ENCODE measurements around the gene MPP4. TPM values are rescaled to one million over a fixed set of nuclear protein-coding genes. Genes with fewer than 3 reads are reported as not detected.

MPP4 gene
- total and polyA plus RNA-seq, 4 donors, result 0.08 to 0.22 (median 0.15) TPM; not detected in 1

DNA sequence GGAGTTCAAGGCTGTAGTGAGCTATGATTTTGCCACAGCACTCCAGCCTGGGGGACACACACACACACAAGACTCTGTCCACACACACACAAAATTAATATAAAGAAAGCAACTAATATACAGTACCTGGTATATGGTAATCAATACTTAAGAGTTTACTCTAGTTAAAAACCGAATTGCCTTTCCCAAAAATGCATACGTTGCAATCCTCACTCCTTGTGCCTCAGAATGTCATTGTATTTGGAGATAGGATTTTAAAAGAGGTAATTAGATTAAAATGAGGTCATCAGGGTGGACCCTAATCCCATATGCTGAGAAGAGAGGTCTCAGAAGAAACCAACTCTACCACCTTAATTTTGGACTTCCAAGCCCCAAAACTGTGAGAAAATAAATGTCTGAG lies 90.9 kb downstream of the MPP4 start:
- H3K27me3 ChIP-seq (ENCODE audit: control insufficient read depth in 3 of 3, insufficient read depth in 3 of 3, low read length in 2 of 3), result no peaks in the 10 kb centered on the region
- WGBS, 2 donors, result 82 to 83% methylated on average over 2 of the region's 2 CpGs
- H3K9me3 ChIP-seq (ENCODE audit: control insufficient read depth in 4 of 4, insufficient read depth in 3 of 4, low read length in 3 of 4), result peaks cover 0 to 4% (median 0%) of the 10 kb centered on the region in 4 donors
- H3K36me3 ChIP-seq (ENCODE audit: control insufficient read depth in 4 of 4, insufficient read depth in 4 of 4, low read length in 4 of 4), result no peaks in the 10 kb centered on the region
- TF ChIP-seq, protein P1, sequence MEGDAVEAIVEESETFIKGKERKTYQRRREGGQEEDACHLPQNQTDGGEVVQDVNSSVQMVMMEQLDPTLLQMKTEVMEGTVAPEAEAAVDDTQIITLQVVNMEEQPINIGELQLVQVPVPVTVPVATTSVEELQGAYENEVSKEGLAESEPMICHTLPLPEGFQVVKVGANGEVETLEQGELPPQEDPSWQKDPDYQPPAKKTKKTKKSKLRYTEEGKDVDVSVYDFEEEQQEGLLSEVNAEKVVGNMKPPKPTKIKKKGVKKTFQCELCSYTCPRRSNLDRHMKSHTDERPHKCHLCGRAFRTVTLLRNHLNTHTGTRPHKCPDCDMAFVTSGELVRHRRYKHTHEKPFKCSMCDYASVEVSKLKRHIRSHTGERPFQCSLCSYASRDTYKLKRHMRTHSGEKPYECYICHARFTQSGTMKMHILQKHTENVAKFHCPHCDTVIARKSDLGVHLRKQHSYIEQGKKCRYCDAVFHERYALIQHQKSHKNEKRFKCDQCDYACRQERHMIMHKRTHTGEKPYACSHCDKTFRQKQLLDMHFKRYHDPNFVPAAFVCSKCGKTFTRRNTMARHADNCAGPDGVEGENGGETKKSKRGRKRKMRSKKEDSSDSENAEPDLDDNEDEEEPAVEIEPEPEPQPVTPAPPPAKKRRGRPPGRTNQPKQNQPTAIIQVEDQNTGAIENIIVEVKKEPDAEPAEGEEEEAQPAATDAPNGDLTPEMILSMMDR (IDR thresholded peaks at IDR 0.05; ENCODE audit: control extremely low read depth, extremely low read depth), result no peak
- no peaks in the 10 kb centered on the region for H3K4me1 ChIP-seq (ENCODE audit: control insufficient read depth in 5 of 5, insufficient read depth in 5 of 5, low read length in 5 of 5)
- no peak overlapping the region for H3K27ac ChIP-seq (ENCODE audit: low read depth in 1 of 2, low read length in 1 of 2)
- no peak overlapping the region for H3K9ac ChIP-seq (ENCODE audit: insufficient read depth in 1 of 2, low read length in 2 of 2)
- H3K4me3 ChIP-seq, result no peak overlapping the region
- DNase-seq (no peak), ATAC-seq (ENCODE audit: insufficient read depth, low FRiP score) (no peak)

DNA sequence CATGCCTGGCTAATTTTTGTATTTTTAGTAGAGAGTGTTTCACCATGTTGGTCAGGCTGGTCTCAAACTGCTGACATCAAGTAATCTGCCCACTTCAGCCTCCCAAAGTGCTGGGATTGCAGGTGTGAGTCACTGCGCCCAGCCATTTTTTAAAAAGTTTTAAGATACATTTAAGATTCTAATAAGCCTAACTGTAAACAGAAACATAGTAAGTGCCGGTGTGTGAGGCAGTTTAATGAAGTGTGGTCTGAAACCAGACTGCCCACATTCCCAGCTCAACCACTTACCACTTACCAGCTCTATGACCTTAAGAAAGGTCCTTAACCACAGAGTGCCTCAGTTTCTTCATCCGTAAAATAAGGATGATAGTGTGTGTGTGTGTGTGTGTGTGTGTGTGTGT lies 97.5 kb downstream of the MPP4 start:
- H3K4me1 ChIP-seq (ENCODE audit: control insufficient read depth in 5 of 5, insufficient read depth in 5 of 5, low read length in 5 of 5), result peaks cover 0 to 3% (median 0%) of the 10 kb centered on the region in 5 donors
- no peak overlapping the region for H3K27ac ChIP-seq (ENCODE audit: low read depth in 1 of 2, low read length in 1 of 2)
- WGBS, 2 donors, result 59 to 91% methylated on average over 3 of the region's 3 CpGs
- DNase-seq (peak in 1 of 3 donors; percentile 43), ATAC-seq (ENCODE audit: insufficient read depth, low FRiP score) (no peak)
- no peak overlapping the region for H3K9ac ChIP-seq (ENCODE audit: insufficient read depth in 1 of 2, low read length in 2 of 2)
- H3K9me3 ChIP-seq (ENCODE audit: control insufficient read depth in 4 of 4, insufficient read depth in 3 of 4, low read length in 3 of 4), result peaks cover 0 to 6% (median 0%) of the 10 kb centered on the region in 4 donors
- TF ChIP-seq, protein P1 (IDR thresholded peaks at IDR 0.05; ENCODE audit: control extremely low read depth, extremely low read depth), result no peak
- H3K4me3 ChIP-seq, result no peak overlapping the region
- H3K27me3 ChIP-seq (ENCODE audit: control insufficient read depth in 3 of 3, insufficient read depth in 3 of 3, low read length in 2 of 3), result no peaks in the 10 kb centered on the region
- H3K36me3 ChIP-seq (ENCODE audit: control insufficient read depth in 4 of 4, insufficient read depth in 4 of 4, low read length in 4 of 4), result no peaks in the 10 kb centered on the region

DNA sequence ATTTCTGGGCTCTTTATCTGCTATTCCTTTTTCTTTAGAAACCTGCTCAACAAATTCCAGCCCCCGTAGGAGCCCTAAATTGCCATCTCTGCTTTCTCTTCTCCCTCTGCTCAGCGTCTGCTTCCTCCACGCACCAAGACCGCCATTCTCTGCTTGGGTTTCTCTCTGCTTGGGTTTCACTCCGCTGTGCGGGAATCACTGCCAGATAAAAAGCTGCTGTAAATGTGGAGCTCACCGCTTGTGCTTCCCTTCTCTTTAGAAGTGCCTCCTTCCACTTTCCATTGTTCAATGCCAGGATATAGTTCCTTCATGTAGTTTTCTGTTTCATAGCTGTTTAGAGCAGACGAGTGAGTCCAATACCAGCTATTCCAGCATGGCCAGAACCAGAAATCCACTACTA lies 101.0 kb downstream of the MPP4 start:
- Histone ChIP-seq H3K9me3 (ENCODE audit: control insufficient read depth in 4 of 4, insufficient read depth in 3 of 4, low read length in 3 of 4) (peaks cover 0 to 6% (median 0%) of the 10 kb centered on the region in 4 donors), H3K9ac (ENCODE audit: insufficient read depth in 1 of 2, low read length in 2 of 2) (no peak overlapping the region), H3K36me3 (ENCODE audit: control insufficient read depth in 4 of 4, insufficient read depth in 4 of 4, low read length in 4 of 4) (no peaks in the 10 kb centered on the region), H3K27ac (ENCODE audit: low read depth in 1 of 2, low read length in 1 of 2) (no peak overlapping the region), H3K4me1 (ENCODE audit: control insufficient read depth in 5 of 5, insufficient read depth in 5 of 5, low read length in 5 of 5) (peaks cover 0 to 3% (median 0%) of the 10 kb centered on the region in 5 donors), H3K4me3 (no peak overlapping the region), H3K27me3 (ENCODE audit: control insufficient read depth in 3 of 3, insufficient read depth in 3 of 3, low read length in 2 of 3) (no peaks in the 10 kb centered on the region)
- DNase-seq, result no peak
- ATAC-seq (ENCODE audit: insufficient read depth, low FRiP score), result no peak
- WGBS, 2 donors, result 74 to 97% methylated on average over 8 of the region's 8 CpGs
- TF ChIP-seq, protein P1 (IDR thresholded peaks at IDR 0.05; ENCODE audit: control extremely low read depth, extremely low read depth), result no peak

Small RNA genes lying within 50 kb of the gene (small RNA-seq; reads per million reads assigned to genes)
- gene RNU6-651P (ENCODE audit: low replicate concordance), result not detected

Other genes starting within 250 kb of the MPP4 start
- gene TRAK2, start 247.2 kb downstream of the MPP4 start, total RNA-seq, result 10 to 100 TPM; 44.3 to 62.7 TPM
- 10 to 100 TPM; 13.1 to 14.0 TPM for gene TRAK2, start 247.2 kb downstream of the MPP4 start, polyA plus RNA-seq
- gene STRADB, start 246.9 kb downstream of the MPP4 start, total RNA-seq, result 10 to 100 TPM; 13.9 to 58.6 TPM
- 10 to 100 TPM; 10.3 to 19.7 TPM for gene STRADB, start 246.9 kb downstream of the MPP4 start, polyA plus RNA-seq
- 10 to 100 TPM; 15.4 to 27.5 TPM for gene TMEM237, start 55.1 kb downstream of the MPP4 start, total RNA-seq
- gene TMEM237, start 55.1 kb downstream of the MPP4 start, polyA plus RNA-seq, result 1 to 10 TPM; 7.0 to 7.7 TPM
- 10 to 100 TPM; 21.1 to 34.6 TPM for gene ALS2, start 82.3 kb upstream of the MPP4 start, total RNA-seq
- 1 to 10 TPM; 6.1 to 9.4 TPM for gene ALS2, start 82.3 kb upstream of the MPP4 start, polyA plus RNA-seq
- gene CDK15, start 107.9 kb upstream of the MPP4 start, total RNA-seq, result 1 to 10 TPM in 1 of 2 donors, under 1 TPM in 1; 0.11 to 2.3 TPM
- gene CDK15, start 107.9 kb upstream of the MPP4 start, polyA plus RNA-seq, result under 1 TPM; 0.07 to 0.12 TPM

Data from lung (tissue), 13 donors.